ENCODE data around the gene CACNB4.
A peak's percentile ranks its signal among the peaks of the same experiment; 100 is the strongest.

The CACNB4 gene

DNA sequence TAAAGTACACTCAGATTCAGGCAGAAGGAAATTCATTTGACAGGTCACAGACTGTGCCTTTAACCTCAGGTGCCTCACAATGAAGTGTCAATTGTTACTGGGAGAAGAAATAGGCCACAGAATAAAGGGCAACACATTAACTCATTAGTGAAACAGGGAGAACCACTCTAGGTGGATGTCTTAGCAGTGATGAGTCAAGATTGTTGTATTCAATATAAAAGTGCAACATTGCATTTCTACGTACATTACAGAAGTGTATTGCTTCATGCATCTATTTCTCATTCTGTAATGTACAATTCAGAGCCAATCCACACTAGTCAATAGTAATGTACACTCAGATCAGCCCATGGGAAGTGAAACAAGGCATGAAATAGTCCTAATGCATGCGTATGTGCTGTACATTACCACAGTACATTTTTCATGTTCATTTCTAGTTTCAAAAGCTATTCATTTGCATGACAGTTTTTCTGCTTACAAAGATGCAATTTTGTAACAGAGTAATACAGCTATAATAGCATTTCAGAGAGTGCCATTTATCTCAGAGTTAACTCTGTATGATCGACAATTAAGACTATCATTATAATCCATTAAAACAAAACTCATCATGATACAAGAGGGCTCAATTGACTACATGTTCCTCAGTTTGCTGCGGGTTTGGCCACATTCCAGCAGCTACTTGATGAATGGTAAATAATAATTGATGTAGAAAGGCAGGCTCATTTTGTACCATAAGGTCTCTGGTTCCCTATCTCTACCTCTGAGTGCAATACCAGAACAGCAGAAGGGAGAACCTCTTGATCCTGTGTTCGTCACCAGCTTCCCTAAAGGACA, 258.4 kb downstream of the CACNB4 start:
- no peaks in the 10 kb centered on the region for H3K9me3 Mint-ChIP-seq
- H3K4me3 Mint-ChIP-seq, result no peak overlapping the region
- peaks cover 4% of the 10 kb centered on the region for H3K36me3 Mint-ChIP-seq (ENCODE audit: low read depth)
- no peaks in the 10 kb centered on the region for H3K27me3 Mint-ChIP-seq (ENCODE audit: low read depth)
- TF ChIP-seq, protein P1, sequence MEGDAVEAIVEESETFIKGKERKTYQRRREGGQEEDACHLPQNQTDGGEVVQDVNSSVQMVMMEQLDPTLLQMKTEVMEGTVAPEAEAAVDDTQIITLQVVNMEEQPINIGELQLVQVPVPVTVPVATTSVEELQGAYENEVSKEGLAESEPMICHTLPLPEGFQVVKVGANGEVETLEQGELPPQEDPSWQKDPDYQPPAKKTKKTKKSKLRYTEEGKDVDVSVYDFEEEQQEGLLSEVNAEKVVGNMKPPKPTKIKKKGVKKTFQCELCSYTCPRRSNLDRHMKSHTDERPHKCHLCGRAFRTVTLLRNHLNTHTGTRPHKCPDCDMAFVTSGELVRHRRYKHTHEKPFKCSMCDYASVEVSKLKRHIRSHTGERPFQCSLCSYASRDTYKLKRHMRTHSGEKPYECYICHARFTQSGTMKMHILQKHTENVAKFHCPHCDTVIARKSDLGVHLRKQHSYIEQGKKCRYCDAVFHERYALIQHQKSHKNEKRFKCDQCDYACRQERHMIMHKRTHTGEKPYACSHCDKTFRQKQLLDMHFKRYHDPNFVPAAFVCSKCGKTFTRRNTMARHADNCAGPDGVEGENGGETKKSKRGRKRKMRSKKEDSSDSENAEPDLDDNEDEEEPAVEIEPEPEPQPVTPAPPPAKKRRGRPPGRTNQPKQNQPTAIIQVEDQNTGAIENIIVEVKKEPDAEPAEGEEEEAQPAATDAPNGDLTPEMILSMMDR (IDR thresholded peaks at IDR 0.05; ENCODE audit: unreplicated experiment in 3 of 3), result no peak
- no peak overlapping the region for H3K27ac Mint-ChIP-seq
- H3K4me1 Mint-ChIP-seq, result peaks cover 12% of the 10 kb centered on the region

GRCh38 chr2:151837926-151838325, 260.9 kb downstream of the CACNB4 start:
- Mint-ChIP-seq H3K4me3 (no peak overlapping the region), H3K27ac (no peak overlapping the region), H3K4me1 (no peaks in the 10 kb centered on the region), H3K27me3 (ENCODE audit: low read depth) (no peaks in the 10 kb centered on the region), H3K36me3 (ENCODE audit: low read depth) (peaks cover 4% of the 10 kb centered on the region), H3K9me3 (no peaks in the 10 kb centered on the region)
- TF ChIP-seq, protein P1 (IDR thresholded peaks at IDR 0.05; ENCODE audit: unreplicated experiment in 3 of 3), result no peak

- Mint-ChIP-seq H3K9me3 (no peaks in the 10 kb centered on the region), H3K4me3 (no peak overlapping the region), H3K4me1 (no peaks in the 10 kb centered on the region), H3K36me3 (ENCODE audit: low read depth) (peaks cover under 1% of the 10 kb centered on the region), H3K27ac (no peak overlapping the region), H3K27me3 (ENCODE audit: low read depth) (no peaks in the 10 kb centered on the region)
- TF ChIP-seq, protein P1 (IDR thresholded peaks at IDR 0.05; ENCODE audit: unreplicated experiment in 3 of 3), result no peak
Observed at GRCh38 chr2:151833984-151834383, 264.9 kb downstream of the CACNB4 start.

GRCh38 chr2:151830961-151831360, 267.9 kb downstream of the CACNB4 start:
- no peak overlapping the region for H3K27ac Mint-ChIP-seq
- peak overlapping the region in 2 of 3 experiments; percentile 44 to 50 for H3K4me3 Mint-ChIP-seq
- no peaks in the 10 kb centered on the region for H3K9me3 Mint-ChIP-seq
- H3K36me3 Mint-ChIP-seq (ENCODE audit: low read depth), result no peaks in the 10 kb centered on the region
- no peaks in the 10 kb centered on the region for H3K27me3 Mint-ChIP-seq (ENCODE audit: low read depth)
- H3K4me1 Mint-ChIP-seq, result peaks cover 14% of the 10 kb centered on the region
- TF ChIP-seq, protein P1 (IDR thresholded peaks at IDR 0.05; ENCODE audit: unreplicated experiment in 3 of 3), result no peak

DNA sequence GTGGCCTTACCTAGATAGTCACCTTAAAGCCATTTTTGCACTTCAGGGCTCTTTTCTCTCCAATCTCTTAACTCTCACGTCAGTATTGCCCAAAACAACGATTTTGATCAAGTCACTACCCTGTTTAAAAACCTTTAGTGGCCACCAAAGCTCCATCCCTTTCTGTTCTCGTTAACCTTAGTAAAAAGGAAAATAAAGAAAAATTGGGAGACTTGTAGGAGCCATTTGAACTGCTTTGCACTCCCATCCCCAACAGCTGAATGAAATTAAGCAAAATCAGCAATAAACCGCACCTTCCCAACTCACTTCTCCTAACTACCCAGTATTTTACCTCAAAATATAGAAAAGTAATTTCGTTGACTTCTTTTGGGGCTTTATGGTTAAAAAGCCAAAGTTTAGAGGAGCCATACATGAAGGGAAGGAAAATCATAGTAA, 269.9 kb downstream of the CACNB4 start:
- peak overlapping the region; percentile 86 to 92 (median 89) for H3K27ac Mint-ChIP-seq
- H3K27me3 Mint-ChIP-seq (ENCODE audit: low read depth), result no peaks in the 10 kb centered on the region
- TF ChIP-seq, protein P1 (IDR thresholded peaks at IDR 0.05; ENCODE audit: unreplicated experiment in 3 of 3), result no peak
- H3K4me3 Mint-ChIP-seq, result peak overlapping the region; percentile 78 to 93 (median 89)
- no peaks in the 10 kb centered on the region for H3K36me3 Mint-ChIP-seq (ENCODE audit: low read depth)
- H3K9me3 Mint-ChIP-seq, result no peaks in the 10 kb centered on the region
- peaks cover 19% of the 10 kb centered on the region for H3K4me1 Mint-ChIP-seq
